ENCODE data around the gene ANO7. TPM values are rescaled to one million over a fixed set of nuclear protein-coding genes. Genes with fewer than 3 reads are reported as not detected.

The ANO7 gene
- total and polyA plus RNA-seq, 2 of the 8 experiments (the other 6 are each of a cell fraction or from before 2014, with no cell fraction given) = 3.2 to 6.9 TPM

DNA sequence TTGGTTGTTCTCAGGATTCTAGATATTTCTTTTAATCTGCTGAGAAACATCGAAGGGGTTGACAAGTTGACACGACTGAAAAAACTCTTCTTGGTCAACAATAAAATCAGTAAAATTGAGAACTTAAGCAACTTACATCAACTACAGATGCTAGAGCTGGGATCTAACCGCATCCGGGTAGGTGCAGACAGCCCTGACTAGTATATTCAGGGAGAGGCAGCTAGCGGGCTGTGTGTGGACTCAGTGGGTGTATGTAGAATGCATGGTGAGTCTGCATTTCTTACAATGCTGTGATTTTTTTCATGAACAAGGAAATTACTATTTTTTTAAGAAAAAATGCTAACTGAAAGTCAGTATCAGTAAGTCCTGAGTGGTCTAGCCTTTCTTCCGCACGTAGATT lies 28.2 kb upstream of the ANO7 start:
- ChIA-PET CTCF (ENCODE audit: partially characterized antibody) (no interaction called here), POLR2A (ENCODE audit: partially characterized antibody) (no interaction called here)
- no peak overlapping the region for H3K23ac ChIP-seq (ENCODE audit: insufficient read length)
- H4K8ac ChIP-seq (ENCODE audit: extremely low read depth, insufficient read depth, low read length) = no peak overlapping the region
- H3K27ac ChIP-seq (ENCODE audit: low read depth, low read length) = no peak overlapping the region
- TF ChIP-seq CHD2 (IDR thresholded peaks at IDR 0.05; ENCODE audit: low read length) (no peak), ASH2L (IDR thresholded peaks at IDR 0.05; ENCODE audit: low read length) (no peak), TAF7 (optimal IDR thresholded peaks at IDR 0.05; ENCODE audit: borderline replicate concordance, low read depth, low read length) (no peak), YY1 (IDR thresholded peaks at IDR 0.05; ENCODE audit: low read depth, low read length) (no peak), BCL11A (IDR thresholded peaks at IDR 0.05; ENCODE audit: low read depth in 2 of 2, low read length in 2 of 2) (no peak)
- H3K14ac ChIP-seq (ENCODE audit: insufficient read length) = no peak overlapping the region
- H4K20me1 ChIP-seq (replicated peaks in 1 of 2; ENCODE audit: control insufficient read depth in 1 of 2, insufficient read depth in 2 of 2, low read length in 2 of 2) = peaks cover 0 to 3% of the 10 kb centered on the region in 2 experiments
- H2AFZ ChIP-seq (ENCODE audit: low read length) = no peak overlapping the region
- no peak overlapping the region for H2BK12ac ChIP-seq (ENCODE audit: low read depth, low read length)
- H3K9me3 ChIP-seq (ENCODE audit: insufficient read depth in 2 of 2, low read depth in 1 of 2, low read length in 1 of 2) = no peaks in the 10 kb centered on the region
- H3K56ac ChIP-seq (replicated peaks; ENCODE audit: insufficient read length, low read depth, low read length) = no peak overlapping the region
- no peak overlapping the region for H4K91ac ChIP-seq (replicated peaks; ENCODE audit: insufficient read length, low read length)
- no peak overlapping the region for H3K4ac ChIP-seq (replicated peaks; ENCODE audit: insufficient read length, low read depth, low read length)
- no peak overlapping the region for H3K18ac ChIP-seq (ENCODE audit: extremely low read depth, low read length)
- no peak overlapping the region for H3K9ac ChIP-seq (replicated peaks in 1 of 4; ENCODE audit: extremely low read depth in 1 of 4, low read depth in 3 of 4, low read length in 3 of 4)
- no peak overlapping the region for H4K5ac ChIP-seq (ENCODE audit: insufficient read length, low read depth, low read length)
- no peak overlapping the region for H2BK5ac ChIP-seq (ENCODE audit: low read depth, low read length)
- H3K79me1 ChIP-seq (ENCODE audit: low read depth, low read length) = no peaks in the 10 kb centered on the region
- H3K23me2 ChIP-seq (ENCODE audit: low read depth, low read length) = no peaks in the 10 kb centered on the region
- no peaks in the 10 kb centered on the region for H3K79me2 ChIP-seq (ENCODE audit: control insufficient read depth in 1 of 2, insufficient read depth in 2 of 2, low read length in 2 of 2)
- H2BK20ac ChIP-seq (ENCODE audit: low read length) = no peak overlapping the region
- no peak overlapping the region for H2BK15ac ChIP-seq (ENCODE audit: low read length)
- no peak overlapping the region for H2BK120ac ChIP-seq (replicated peaks; ENCODE audit: low read depth, low read length)
- H3K27me3 ChIP-seq (replicated peaks in 1 of 4; ENCODE audit: control insufficient read depth in 3 of 4, extremely low read depth in 1 of 4, insufficient read depth in 3 of 4, low read length in 3 of 4) = no peaks in the 10 kb centered on the region
- H3K4me1 ChIP-seq (replicated peaks in 1 of 4; ENCODE audit: control insufficient read depth in 3 of 4, insufficient read depth in 4 of 4, low read length in 3 of 4) = peaks cover 0 to 3% (median 0%) of the 10 kb centered on the region in 4 experiments; a peak in 1 of 7 replicates
- DNase-seq (ENCODE audit: low read depth in 1 of 2, low spot score in 2 of 2) = no peak
- no peak for FAIRE-seq
- peaks cover 0 to 28% (median 5%) of the 10 kb centered on the region in 4 experiments; a peak in 6 of 8 replicates for H3K36me3 ChIP-seq (ENCODE audit: control insufficient read depth in 2 of 4, insufficient read depth in 4 of 4, low read length in 3 of 4)
- H3K4me3 ChIP-seq (ENCODE audit: extremely low read depth in 1 of 4, insufficient read depth in 2 of 4, low read depth in 3 of 4, low read length in 4 of 4) = no peak overlapping the region
- WGBS, 2 experiments (ENCODE audit: extremely low coverage in 1 of 2, insufficient coverage in 1 of 2, insufficient read length in 1 of 2, insufficient replicate concordance in 2 of 2, low coverage in 1 of 2, low lambda C conversion rate in 2 of 2, missing lambda C conversion rate in 1 of 2) = 96% methylated on average over 7 of the region's 7 CpGs; no CpG with 5 or more reads in 1 of the 2 experiments
- no peak overlapping the region for H2AK5ac ChIP-seq (ENCODE audit: low read depth, low read length)
- no peak overlapping the region for H3K4me2 ChIP-seq (ENCODE audit: insufficient read depth in 1 of 2, low read depth in 2 of 2, low read length in 2 of 2)
